Measurements from ENCODE around the gene SLC10A6.

Gene SLC10A6

DNA sequence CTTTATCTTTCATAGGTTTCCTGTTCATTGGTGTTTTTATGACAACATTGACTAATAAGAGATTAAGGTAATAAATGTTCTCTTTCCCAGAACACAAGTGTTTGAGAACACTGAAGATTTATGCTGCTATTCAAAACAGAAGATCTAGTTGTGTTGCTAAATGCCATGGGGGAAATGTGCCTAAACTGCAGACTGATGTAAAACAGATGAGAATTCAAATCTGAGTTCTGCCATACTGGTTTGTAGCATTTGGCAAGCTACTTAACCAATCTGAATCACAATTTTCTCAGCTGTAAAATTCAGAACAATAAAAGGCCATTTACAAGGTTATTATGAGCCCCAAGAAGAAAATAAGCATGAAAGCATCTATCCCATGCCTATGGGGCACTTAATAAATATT lies 2.3 kb downstream of the SLC10A6 start:
- no peak for DNase-seq

DNA sequence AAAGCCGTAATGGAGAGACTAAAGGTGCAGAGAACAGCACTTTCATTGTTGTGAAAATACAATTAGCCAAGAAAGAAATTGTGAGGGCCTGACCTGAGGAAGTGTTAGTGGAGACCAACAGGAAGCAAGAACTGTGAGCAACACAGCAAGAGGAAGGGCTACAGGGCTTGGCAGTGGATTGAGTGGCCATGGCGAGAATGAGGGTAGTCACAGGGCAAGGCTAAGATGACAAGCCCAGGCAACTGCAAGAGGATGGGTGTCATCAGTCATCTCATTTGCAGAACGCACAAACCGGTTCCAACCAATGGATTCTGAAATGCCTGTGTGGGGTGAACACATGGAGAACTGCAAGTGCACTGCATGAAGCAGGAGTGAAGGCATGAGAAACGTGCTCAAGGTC lies 3.6 kb downstream of the SLC10A6 start:
- no peak for DNase-seq

DNA sequence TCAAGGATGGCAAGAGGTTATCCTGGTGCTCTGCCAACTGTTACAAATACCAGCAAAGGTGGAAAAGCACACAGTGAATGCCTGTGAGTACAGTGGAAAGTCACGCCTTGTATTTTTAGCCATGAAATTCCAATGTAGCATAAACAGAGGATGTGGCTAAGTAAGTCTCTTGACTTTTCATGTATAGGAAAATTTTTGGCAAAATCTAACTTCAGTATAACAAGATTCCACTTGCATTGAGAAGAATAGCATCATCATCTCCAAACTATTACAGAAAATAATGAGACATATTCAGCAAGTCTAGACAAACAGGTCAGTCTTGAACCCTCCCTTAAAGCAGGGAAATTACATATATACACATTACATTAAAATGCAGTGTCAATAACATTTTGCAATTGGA lies 7.9 kb downstream of the SLC10A6 start:
- DNase-seq, result no peak

DNA sequence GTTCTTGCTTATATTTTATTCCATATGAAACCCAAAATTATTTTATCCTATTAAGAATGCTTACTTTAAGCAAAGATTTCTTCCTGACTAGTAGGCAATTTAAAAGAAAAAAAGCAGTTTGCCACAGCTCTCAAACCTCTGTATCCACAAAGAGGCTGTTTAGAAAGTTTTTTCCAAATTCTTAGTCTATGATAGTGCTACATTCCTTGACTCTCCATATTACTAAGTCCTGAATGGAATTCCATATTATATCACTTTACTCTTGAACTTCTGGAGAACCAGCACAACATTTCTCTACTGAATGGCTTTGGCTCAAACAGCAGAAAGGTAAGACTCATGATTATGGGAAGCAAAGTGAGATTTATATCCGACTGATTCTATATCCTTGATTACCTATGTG lies 8.3 kb downstream of the SLC10A6 start:
- no peak for DNase-seq

DNA sequence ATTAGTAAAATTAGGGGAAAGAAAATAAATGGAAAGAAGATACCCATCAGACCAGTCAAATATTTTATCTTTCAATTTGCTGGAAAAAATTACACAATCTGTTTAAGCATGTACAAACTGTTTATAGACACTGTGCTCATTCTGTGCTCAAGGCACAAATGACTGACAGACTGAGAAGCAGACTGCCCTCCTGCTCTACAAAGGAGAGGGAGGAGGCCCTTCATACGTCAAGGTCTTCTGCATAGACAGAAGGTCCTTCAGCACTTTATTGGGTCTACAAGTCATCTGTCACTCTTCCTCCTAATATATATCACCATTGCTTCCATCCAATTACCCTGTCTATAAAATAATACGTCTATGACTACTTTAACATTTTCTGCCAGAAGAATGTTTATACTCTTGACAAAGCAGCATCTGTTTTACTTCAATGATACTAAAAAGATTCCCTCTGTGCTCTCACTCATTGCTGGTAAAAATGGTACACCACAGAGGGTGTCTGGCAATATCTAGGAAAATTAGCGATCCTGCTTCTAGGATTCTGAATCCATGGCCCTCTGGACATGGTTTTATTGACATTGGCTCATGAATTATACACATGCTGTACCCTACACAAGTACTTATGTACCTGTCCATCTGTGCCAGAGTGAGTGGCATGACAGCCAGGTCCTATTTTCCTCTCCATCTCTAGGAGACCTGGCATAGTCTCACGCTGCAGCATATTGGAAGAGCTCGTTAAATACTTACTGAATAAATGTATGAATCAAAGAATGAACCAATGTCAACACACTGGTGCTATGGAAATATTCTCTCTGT lies 11.3 kb downstream of the SLC10A6 start:
- DNase-seq, result no peak

DNA sequence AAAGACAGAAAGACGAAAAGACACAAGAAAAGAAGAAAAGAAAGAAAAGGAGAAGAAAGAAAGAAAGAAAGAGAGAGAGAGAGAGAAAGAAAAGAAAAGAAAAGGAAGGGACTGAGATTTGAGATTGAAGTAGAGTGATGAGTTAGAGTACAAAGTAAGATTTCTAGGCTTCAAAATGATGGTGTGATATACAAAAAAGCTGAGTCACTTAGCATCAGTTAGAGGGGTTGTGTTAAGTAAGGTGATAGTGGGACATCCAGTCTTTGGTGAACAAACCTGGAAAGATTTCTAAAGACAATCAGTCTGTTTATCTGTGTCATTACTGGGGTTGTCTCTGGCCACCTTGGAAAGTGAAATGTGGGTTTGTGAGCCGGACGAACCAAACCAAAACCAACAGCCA lies 13.5 kb downstream of the SLC10A6 start:
- DNase-seq, result no peak

DNA sequence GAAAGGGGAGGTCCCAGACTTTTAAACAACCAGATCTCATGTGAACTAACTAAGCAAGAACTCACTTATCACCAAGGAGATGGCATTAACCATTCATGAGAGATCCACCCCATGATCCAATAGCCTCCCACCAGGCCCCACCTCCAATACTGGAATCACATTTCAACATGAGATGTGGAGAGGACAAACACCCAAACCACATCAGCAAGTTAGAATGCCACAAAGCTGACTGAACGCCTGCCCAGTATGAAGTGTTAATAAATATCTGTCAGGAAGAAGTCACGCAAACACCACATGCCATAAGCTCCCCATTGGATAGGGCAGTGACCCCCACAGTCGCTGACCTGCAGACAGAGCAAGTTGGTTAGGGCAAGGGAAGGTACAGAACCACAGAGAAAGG lies 14.3 kb downstream of the SLC10A6 start:
- no peak for DNase-seq

DNA sequence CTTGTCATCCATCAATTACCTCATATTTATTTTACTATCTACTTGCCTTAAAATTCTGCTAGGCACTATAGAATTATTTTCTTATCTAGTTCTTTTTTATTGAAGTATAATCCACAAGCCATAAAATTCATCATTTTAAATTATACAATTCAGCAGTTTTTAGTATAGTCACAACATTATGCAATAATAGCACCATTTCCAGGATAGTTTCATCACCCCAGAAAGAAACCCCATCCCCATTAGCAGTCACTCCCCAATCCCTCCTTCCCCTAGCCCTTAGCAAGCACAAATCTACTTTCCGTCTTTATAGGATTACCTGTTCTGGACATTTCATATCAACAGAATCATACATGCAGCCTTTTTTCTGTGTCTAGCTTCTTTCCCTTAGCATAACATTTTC lies 15.6 kb downstream of the SLC10A6 start:
- no peak for DNase-seq

DNA sequence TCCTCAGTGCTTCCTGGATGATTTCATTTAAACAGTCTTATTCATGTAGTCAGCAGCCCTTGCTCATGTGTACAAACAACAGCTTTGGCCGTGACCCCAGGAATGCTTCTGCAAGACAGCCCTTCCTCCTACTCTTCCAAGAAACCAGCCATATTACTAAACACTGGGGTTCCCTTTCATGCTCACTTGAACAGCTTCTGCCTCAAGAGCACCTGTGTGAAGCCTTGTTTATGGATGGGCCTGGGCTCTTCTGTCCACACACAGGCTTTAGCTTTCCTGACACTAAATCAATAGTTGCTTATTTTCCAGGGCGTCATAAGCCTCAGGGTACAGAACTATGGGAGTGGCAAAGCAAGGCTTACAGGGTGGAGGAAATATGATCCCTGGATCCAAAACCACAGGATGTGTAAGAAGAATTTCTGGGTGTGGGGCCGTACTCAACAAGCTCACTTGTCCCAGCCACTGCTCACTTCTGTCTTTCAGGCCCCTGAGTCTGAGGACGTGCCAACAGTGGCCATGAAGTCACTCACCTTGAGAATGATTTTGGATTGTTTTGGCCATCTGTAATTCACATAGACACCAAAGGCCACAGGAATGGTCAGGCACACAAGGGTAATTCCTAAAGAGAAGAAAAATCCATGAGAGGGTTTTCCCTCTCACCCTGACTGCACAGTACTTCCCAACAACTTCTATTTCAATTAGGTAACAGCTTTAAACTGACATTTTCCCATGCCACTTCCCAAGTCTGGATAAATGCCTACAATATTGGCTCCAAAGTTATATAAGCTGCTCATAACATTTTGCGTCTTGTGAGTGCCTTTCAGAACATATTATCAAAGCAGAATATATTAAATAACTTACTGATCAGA lies 17.7 kb downstream of the SLC10A6 start:
- DNase-seq, result no peak

DNA sequence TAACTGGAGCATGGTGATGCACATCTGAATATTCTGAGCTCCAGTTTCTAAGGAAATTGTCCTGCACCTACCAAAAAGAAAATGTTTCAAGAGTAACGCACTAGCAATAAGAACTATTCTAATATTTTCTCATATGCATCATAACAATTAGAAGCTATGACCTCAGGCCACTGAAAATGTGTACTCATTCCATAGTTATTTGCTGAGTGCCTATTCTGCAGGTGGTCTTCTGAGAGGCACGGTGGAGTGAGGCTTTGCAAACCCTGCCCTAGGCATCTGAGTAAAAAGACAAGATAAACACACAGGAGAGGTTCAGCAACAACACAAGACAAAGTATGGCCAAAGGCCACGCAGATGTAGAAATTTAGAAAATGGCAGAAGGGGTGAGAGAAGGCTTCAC lies 23.7 kb downstream of the SLC10A6 start:
- no peak for DNase-seq

DNA sequence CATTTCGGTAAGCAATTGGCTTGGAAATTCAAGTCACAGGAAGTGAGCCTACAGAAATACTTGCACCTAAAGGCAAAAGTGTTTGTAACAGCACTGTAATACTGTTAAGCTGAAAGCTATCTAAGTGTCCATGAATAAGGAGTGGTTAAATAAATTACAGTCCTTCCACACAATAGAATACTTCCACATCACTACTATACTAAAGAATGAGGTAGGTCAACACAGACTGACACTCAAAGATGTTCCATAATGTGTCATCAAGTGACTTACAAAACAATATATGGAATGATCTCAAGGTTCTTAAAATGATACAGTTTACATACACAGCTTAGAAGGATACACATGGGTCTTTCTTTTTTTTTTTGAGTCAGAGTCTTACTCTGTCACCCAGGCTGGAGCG lies 27.0 kb downstream of the SLC10A6 start:
- no peak for DNase-seq

DNA sequence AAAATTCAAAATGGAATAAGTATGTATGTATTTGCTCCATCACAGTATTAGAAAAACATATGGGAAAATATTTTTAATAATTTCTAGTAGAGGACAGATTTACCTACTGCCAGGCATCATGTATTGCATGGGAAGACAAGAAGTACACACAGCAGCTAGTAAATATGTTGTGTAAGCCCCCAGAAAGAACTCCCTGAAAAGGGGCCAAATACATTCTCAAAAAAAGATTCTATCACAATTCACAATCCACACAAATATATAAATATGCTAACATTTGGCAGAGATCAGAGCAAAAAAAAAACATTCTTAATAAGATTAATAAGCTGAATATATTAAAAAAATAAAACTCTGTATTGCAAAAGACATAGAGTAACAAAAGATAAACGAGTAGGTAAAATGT lies 28.0 kb downstream of the SLC10A6 start:
- DNase-seq, result no peak

DNA sequence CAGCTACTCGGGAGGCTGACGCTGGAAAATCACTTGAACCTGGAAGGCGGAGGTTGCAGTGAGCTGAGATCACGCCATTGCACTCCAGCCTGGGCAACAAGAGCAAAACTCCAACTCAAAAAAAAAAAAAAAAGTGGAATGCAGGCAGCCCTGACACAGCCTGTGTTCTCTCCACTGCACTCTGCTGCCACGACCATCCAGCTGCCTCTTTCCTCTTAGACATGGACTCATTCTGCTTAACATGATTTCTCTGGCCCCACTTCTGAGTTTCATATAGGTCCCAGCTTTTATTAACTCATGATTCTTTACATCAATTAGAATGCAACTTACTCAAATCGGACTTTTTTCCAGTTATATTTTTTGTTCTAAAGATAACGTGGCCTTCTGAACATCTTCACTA lies 29.6 kb downstream of the SLC10A6 start:
- no peak for DNase-seq

DNA sequence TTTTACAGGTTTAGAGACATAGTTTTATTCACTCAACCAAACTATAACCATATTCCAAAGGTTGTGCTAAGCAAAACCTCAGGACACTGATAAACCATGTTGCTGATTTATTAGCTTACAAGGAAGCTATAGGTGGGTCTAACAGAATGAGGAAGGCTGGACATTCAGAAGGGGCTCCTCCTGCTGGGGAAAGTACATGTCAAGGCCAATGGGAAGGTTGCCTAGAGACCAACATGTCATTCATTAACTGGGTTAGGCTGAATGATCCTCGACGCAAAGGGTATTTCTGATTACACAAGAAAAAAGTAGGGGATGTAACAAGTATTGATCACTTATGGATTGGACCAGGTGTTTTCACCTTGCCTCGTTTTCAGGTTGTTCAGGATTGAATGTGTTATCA lies 30.3 kb downstream of the SLC10A6 start:
- no peak for DNase-seq

DNA sequence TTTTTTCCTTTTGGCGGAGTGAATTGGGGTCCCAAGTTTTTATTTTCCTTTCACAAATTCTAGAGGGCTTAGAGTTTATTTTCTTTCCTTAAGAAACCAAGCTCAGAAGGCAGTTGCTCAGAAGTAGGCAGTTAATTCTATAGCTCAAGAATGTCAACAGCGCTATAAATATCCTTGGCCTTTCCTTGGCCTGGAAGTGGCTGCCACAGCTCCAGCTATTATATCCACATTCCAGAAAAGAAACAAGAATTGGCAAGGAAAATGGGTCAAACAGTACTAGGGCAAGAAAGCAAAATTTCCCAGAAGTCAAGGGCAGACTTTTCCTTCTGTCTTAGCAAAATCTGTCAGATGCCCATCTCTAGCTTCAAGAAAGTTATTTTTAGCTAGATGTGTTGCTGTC lies 31.0 kb downstream of the SLC10A6 start:
- DNase-seq, result no peak

DNA sequence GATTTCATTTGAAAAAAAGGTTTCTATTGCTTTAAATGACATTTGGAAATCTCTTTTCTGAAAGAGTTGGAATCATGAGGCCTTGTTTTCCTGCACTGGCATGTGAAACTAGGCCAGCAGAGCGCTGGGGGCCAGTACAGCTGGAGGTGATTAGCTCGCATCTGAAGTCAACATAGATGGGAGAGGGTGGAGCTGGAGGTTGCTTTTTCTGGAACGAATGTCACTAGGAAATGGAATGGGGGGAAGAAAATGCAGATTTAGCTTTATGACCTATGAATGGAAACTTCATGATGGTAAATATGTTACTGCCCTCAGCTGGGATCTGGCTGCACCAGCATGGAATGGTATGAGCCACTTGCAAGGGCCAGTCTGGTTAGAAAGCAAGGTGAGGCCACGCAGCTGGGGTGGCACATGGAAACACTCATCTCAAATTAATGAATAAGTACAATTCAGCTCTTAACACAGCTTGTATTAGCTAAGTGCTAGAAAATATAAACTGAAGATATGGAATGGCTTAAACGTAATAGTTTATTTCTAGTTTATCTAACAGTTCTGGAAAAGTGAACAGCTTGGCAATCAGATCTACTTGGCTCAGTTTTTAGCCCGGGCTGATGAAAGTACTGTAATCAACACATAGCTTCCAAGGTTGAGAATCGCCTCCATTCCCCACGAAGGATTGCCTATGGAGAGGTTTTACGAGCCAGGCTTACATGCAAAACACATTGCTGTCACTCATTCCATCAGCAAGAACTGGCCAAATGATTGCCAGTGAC lies 32.5 kb downstream of the SLC10A6 start:
- DNase-seq, result no peak

DNA sequence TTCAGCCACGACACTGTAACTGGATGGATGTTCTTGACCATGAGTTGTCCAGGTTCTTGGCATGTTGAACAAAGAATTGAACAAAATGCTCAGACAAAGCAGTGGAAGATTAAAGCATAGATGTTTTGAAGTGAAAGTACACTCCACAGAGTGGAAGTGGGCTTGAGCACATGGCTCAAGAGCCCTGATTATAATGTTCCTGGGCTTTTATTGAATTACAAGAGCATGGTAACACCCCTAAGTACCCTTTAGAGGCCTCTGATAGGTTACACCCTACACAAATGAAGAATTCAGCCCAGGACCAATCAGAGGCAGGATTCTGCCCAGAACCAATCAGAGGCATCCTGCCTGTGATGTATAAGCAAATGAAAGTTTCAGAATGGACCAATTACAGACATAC lies 33.5 kb downstream of the SLC10A6 start:
- DNase-seq, result no peak

DNA sequence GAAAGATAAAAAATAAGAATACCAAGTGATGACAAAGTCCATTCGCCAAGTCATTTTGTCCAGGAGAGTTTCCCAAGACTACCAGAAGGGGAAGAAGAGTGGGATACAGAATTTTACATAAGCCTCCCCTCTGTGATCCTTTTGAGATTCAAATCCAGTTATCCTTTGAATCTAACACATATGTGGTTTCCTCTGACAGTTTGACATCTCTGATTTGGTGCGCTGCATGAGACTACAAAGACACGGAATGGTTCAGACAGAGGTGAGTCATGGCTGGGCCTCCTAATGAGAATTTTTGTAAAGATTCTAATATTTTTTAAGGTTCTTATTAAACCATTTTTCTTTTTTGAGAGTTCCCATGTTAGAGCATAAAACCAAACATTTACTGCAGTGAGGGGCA lies 38.3 kb downstream of the SLC10A6 start:
- DNase-seq, result no peak

DNA sequence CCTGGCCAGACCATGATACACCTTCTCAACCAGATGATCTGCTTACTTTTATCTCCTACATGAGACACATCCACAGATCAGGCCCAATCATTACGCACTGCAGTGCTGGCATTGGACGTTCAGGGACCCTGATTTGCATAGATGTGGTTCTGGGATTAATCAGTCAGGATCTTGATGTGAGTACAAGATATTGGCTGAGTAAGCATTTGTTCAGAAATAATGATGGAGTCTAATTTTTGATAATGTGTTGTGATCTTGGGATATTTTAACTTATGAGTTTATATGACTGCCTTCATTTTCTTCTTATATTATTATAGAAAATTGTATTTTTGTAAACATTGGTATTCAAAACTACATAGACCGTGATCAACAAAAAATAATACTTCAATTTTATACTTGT lies 39.4 kb downstream of the SLC10A6 start:
- no peak for DNase-seq

DNA sequence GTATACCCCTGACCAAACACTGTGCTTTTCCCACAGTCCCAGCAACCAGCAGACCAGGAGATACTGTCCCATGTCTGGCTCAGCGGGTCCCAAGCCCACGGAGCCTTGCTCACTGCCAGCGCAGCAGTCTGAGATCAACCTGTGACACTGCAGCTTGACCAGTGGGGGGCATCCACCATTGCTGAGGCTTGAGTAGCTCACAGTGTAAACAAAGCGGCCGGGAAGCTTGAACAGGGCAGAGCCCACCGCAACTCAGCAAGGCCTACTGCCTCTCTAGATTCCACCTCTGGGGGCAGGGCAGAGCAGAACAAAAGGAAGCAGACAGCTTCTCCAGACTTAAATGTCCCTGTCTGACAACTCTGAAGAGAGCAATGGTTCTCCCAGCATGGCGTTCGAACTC lies 58.1 kb downstream of the SLC10A6 start:
- DNase-seq, result no peak

DNA sequence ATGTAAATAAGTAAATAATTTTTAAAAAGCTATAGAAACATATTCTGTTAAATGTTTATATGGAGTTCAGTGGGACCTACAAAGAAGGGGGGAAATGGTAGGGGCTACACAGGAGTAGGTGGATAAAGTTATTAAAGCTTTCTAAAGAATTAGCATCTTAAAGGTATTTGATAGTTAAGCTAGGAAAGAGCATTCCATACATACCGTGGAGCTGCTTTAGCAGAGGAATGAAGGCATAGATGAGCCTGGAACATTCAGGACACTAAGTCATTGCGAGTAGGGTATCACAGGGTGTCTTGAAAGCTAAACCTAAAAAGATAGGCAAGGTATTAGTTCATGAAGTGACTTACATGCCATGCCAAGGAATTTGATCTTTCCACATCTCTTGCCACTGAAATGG lies 60.4 kb downstream of the SLC10A6 start:
- no peak for DNase-seq

DNA sequence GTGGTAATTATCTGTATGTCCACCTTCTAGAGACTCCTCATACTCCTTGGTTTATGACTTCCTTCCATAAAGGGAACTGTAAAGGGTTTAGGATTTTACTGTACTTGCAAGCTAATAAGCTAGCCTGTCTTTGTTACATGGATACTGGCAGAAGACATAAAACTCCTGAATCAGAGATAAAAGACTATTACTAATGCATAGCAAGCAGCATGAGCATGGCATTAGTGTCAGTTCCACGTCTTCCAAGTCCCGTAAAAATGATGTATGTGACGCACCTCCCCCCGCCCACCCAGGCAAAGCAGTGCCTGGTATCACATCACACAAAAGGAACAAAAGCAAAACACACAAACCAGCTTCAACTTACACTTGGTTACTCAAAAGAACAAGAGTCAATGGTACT lies 71.0 kb downstream of the SLC10A6 start:
- no peak for DNase-seq

DNA sequence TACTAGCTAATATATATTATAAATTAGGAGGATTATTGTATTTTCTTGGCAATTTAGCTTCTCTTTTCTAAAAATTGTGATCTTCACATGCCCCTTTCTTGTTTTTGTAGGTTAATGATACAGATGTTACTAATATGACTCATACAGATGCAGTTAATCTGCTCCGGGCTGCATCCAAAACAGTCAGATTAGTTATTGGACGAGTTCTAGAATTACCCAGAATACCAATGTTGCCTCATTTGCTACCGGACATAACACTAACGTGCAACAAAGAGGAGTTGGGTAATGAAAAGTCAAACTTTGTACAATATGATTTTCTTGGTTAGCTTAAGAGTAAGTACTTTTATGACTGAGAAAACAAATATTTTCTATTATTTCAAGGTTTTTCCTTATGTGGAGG lies 74.1 kb downstream of the SLC10A6 start:
- DNase-seq, result no peak

Measured in NCI-H774 (cell line).